Adrenal gland (tissue), 5 donors: ENCODE data around the gene HOXA6.

Experiments used
- POLR2A ChIP-seq, 2 donors: fragments of 450-650 bp; IDR thresholded peaks; one replicate each; pipeline ENCODE4 v1.6.1; 2017; ENCODE audit warnings: antibody characterized with exemption in 2 of 2, mild to moderate bottlenecking in 2 of 2, moderate library complexity in 1 of 2
- TF ChIP-seq, protein P1 (sequence below), 6 experiments: fragments of 450-650 bp in 4 of 6; fragments of 200-600 bp in 2 of 6; sonication (generic) in 1 of 6; IDR thresholded peaks; 1 replicate in 5 of 6; 2 replicates in 1 of 6; pipeline versions ENCODE4 v1.5.1 to v1.8.0; 2016 to 2021; ENCODE audit warnings: antibody characterized with exemption in 6 of 6, mild to moderate bottlenecking in 2 of 6, moderate library complexity in 1 of 6
- donor health status: DM: no; HTN: no; CAD: no.

DNA sequence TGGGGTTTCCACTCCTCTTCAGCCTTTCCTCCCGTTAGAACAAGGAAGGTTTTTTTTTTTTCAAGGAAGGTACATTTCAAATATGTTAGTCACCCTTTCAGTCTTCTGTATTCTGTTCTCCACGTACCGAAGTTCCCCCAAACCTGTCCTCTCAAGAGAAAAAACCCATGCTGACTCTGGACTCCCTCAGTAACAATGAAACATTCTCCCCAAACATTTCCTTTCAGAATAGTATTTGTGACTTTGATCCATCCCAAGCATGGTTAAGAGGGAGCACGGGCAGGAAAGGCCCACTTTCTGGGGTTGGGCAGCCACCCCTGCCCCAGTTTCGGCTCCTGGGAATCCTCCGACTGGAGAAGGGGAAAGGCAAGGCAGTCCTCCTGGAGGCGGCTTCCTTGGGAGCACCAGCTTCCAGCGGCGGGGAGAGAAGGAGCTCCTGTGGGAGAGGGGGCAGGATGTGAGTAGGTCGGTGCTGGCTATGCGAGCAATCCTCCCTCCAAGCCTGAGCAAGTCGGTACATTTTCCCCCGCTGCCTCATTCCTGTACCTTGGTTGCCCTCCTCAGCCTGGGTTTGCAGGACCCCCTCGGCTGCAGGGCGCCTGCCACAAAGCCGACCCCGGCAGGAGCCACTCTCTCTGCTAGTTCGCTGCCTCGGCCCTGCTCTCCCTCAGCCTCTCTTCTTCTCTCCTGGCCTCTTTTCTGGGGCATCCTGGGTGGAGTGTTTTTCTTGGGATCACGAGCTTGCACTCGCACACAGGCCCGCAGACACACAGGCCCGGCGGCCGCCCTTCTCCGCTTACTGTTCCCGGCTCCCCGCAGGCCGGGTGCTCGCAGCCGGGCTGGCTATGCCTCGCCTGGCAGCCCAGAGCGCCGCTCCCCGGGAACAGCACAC, 49.6 kb downstream of the HOXA6 start:
- TF ChIP-seq, protein P1, sequence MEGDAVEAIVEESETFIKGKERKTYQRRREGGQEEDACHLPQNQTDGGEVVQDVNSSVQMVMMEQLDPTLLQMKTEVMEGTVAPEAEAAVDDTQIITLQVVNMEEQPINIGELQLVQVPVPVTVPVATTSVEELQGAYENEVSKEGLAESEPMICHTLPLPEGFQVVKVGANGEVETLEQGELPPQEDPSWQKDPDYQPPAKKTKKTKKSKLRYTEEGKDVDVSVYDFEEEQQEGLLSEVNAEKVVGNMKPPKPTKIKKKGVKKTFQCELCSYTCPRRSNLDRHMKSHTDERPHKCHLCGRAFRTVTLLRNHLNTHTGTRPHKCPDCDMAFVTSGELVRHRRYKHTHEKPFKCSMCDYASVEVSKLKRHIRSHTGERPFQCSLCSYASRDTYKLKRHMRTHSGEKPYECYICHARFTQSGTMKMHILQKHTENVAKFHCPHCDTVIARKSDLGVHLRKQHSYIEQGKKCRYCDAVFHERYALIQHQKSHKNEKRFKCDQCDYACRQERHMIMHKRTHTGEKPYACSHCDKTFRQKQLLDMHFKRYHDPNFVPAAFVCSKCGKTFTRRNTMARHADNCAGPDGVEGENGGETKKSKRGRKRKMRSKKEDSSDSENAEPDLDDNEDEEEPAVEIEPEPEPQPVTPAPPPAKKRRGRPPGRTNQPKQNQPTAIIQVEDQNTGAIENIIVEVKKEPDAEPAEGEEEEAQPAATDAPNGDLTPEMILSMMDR (IDR thresholded peaks at IDR 0.05) = no peak
- TF ChIP-seq POLR2A (IDR thresholded peaks at IDR 0.05) = no peak
